KBM-7 (cell line): ENCODE measurements around the gene SARS1.
"Not testable (repeated sequence)": the region's sequence is repeated elsewhere in the genome, so short reads cannot be mapped to it uniquely, and the experiment has no call there.

Experiments
- DNase-seq: peaks from one replicate; pipeline ENCODE4 v3.0.0-alpha.2; 2015
- in situ Hi-C: fragments of 300-500 bp; cut with MboI; formaldehyde crosslinking; loops from 2 replicates; pipeline ENCODE4 v1.14.3; 2020; ENCODE audit warnings: low sequenced_read_pairs, low pct_unique_long_range_greater_than_20kb, mixed read lengths

Gene SARS1

DNA sequence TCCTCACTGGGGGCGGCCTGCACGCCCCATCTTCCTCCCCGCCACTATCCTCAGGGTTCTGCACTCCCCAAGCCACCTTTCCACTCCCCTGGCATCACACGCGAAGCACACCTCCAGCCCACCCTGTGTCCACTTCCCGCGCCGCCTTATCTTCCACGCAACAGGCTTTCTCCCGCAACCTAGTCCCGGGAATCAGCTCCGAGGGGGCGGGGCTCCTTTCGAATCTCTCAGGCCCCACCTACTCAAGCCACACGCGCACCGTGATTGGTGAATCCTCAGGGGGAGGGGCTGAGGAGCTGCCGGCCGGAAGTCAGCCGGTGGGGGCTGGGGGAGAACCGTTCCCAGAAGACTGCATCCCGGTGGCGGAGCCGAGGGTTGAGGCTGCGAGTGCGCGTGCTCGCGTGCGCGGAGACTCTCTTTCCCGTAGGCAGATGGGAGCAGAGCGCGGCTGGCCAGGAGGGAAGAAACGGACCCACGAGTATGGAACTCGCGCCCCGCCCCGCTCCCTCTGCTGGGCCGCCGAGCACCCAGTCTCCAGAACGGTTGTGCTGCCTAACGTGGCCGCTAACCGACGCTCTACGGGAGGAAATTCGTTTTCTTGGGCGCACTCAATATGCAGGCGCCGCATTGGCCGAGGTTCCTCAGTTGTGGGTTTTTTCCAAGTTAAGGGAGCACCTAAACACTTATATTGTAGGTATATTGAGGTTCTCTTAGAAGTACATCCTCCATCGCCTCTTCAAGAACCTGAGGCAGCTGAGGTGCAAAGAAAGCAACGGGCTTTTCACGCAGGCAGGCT, 69.4 kb downstream of the SARS1 start, which contains the start of gene PSRC1:
PSRC1 (minus strand) TSS at position 194 of the 796 bp plus-strand sequence.
- in situ Hi-C loops = no loop called here
- DNase-seq = peak; percentile 94

DNA sequence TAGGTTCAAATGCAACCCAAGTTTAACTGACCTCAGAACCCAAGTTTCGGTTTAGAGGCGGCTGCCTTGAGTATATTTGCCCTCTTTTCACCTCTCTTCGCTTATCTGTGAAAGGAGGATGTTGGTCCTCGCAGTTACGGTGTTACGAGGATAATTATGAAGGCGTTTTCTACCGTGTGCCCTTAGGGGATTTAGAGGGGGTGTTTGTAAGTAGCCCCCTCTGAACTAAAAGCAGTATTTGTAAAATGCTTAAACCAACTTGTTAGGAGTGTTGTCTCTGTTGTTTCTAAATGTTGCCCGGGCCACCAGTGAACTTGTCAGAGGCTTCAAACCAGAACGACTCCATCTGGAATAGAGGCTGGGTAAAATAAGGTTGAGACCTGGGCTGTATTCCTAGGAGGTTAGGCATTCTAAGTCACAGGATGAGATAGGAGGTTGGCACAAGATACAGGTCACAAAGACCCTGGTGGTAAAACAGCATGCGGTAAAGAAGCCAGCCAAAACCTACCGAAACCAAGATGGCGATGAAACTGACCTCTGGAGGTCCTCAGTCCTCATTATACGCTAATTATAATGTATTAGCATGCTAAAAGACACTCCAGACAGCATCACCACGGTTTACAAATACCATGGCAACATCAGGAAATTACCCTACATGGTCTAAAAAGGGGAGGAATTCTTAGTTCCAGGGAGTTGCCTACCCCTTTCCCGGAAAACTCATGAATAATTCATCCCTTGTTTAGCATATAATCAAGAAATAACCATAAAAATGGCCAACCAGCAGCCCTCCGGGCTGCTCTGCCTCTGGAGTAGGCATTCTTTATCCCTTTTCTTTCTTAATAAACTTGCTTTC, 70.3 kb downstream of the SARS1 start:
- in situ Hi-C loops = no loop called here
- DNase-seq = no peak

DNA sequence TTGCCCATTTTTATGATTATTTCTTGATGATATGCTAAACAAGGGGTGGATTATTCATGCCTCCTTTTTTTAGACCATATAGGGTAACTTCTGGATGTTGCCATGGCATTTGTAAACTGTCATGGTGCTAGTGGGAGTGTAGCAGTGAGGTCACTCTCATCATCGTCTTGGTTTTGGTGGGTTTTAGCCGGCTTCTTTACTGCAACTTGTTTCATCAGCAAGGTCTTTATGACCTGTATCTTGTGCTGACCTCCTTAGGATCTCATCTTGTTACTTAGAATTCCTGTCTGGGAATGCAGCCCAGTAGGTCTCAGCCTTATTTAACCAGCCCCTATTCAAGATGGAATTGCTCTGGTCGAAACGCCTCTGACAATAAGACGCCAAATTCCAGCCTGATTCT, 73.0 kb downstream of the SARS1 start:
- DNase-seq, in situ Hi-C loops: not testable (repeated sequence)
